HCT116 (cell line): Measurements from ENCODE around the gene MAP3K3. TPM values are rescaled to one million over a fixed set of nuclear protein-coding genes. Genes with fewer than 3 reads are reported as not detected.

Experiments used
- ATAC-seq: fragments of 200-7000 bp; cut with Tn5 transposase; 2 replicates; pipeline ENCODE4 v1.9.1; 2020; ENCODE audit warnings: mild to moderate bottlenecking, moderate library complexity
- BruUV-seq: library from RNA; stranded (reverse); fragments of 400-500 nt; replicated peaks from 2 replicates; lab custom pipeline; 2021; lab: Mats Ljungman, UMichigan
- CTCF ChIA-PET: fragments of 300-600 bp; sonication (Branson Sonifier 250); formaldehyde crosslinking; loops from one replicate; lab custom pipeline; 2021; ENCODE audit warnings: antibody characterized with exemption; lab: Charles Lee
- POLR2A ChIA-PET: fragments of 300-600, 350-600 bp; sonication (Branson Sonifier 250); formaldehyde crosslinking; loops from one replicate; lab custom pipeline; 2021; ENCODE audit warnings: antibody characterized with exemption; lab: Charles Lee
- RAD21 ChIA-PET, 2 experiments: fragments of 300-600 bp; sonication (Branson Sonifier 250); formaldehyde crosslinking; loops; one replicate each; lab custom pipeline; 2023; ENCODE audit warnings: low total read pairs in 2 of 2; ENCODE audit not compliant: uncharacterized antibody in 2 of 2, unreplicated experiment in 2 of 2, low non-redundant PET in 1 of 2; lab: Charles Lee
- DNase-seq: peaks from one replicate; pipeline ENCODE4 v3.0.0-alpha.2; 2010; ENCODE audit warnings: low read depth, low spot score
- H2AFZ ChIP-seq: fragments of 200-600 bp; shearing (Covaris generic), sonication (generic); 2 replicates; pipeline ENCODE4 v1.6.1; 2017; ENCODE audit warnings: low read depth, mixed run types, mixed read lengths, antibody characterized with exemption, low read length; ENCODE audit not compliant: poor library complexity, severe bottlenecking
- H3K27ac ChIP-seq: 2 replicates; pipeline ENCODE4 v1.5.1; 2012; ENCODE audit warnings: low read depth, low read length
- H3K27me3 ChIP-seq: fragments of 200-600 bp; sonication (generic); 2 replicates; pipeline ENCODE4 v1.6.1; 2016; ENCODE audit warnings: mixed run types, low read length, mixed read lengths; ENCODE audit not compliant: insufficient read depth
- H3K36me3 ChIP-seq, 2 experiments: fragments of 200-500 bp in 1 of 2; fragments of 200-600 bp in 1 of 2; sonication (Bioruptor generic) in 1 of 2; sonication (generic) in 1 of 2; 2 replicates each; pipeline versions ENCODE4 v1.5.1 to v1.6.1; 2014 to 2016; ENCODE audit warnings: low read length in 2 of 2, inconsistent platforms in 1 of 2, mixed read lengths in 1 of 2, mixed run types in 1 of 2; ENCODE audit not compliant: insufficient read depth in 2 of 2, control insufficient read depth in 1 of 2
- H3K4me1 ChIP-seq, 2 experiments: fragments of 200-600 bp in 1 of 2; sonication (generic) in 1 of 2; 2 replicates each; pipeline versions ENCODE4 v1.5.1 to v1.6.1; 2012 to 2017; ENCODE audit warnings: low read length in 2 of 2, inconsistent platforms in 1 of 2, mild to moderate bottlenecking in 1 of 2, mixed read lengths in 1 of 2, mixed run types in 1 of 2, moderate library complexity in 1 of 2; ENCODE audit not compliant: insufficient read depth in 2 of 2, control insufficient read depth in 1 of 2
- H3K4me2 ChIP-seq: fragments of 200-600 bp; sonication (generic); 2 replicates; pipeline ENCODE4 v1.6.1; 2017; ENCODE audit warnings: mixed run types, low read length, mixed read lengths
- H3K4me3 ChIP-seq, 2 experiments: fragments of 200-600 bp in 1 of 2; sonication (generic) in 1 of 2; replicated peaks in 1 of 2; 2 replicates each; pipeline ENCODE4 v1.5.1; 2011 to 2016; ENCODE audit warnings: low read length in 2 of 2, control low read depth in 1 of 2, low read depth in 1 of 2, mild to moderate bottlenecking in 1 of 2, mixed read lengths in 1 of 2, mixed run types in 1 of 2
- H3K79me2 ChIP-seq: fragments of 200-600 bp; sonication (generic); 2 replicates; pipeline ENCODE4 v1.6.1; 2017; ENCODE audit warnings: mild to moderate bottlenecking, mixed run types, low read length, moderate library complexity, mixed read lengths; ENCODE audit not compliant: insufficient read depth
- H3K9ac ChIP-seq: fragments of 200-600 bp; sonication (generic); 2 replicates; pipeline ENCODE4 v1.6.1; 2016; ENCODE audit warnings: low read length, mixed read lengths
- H3K9me2 ChIP-seq: fragments of 200-600 bp; sonication (generic), shearing (Covaris generic); 2 replicates; pipeline ENCODE4 v1.6.1; 2017; ENCODE audit warnings: mixed run types, mild to moderate bottlenecking, moderate library complexity; ENCODE audit not compliant: insufficient read depth
- H3K9me3 ChIP-seq, 2 experiments: fragments of 200-500 bp in 1 of 2; fragments of 200-600 bp in 1 of 2; sonication (Bioruptor generic) in 1 of 2; sonication (generic) in 1 of 2; 2 replicates each; pipeline ENCODE4 v1.6.1; 2014 to 2017; ENCODE audit warnings: low read length in 2 of 2, mixed read lengths in 2 of 2, inconsistent platforms in 1 of 2, low read depth in 1 of 2, mild to moderate bottlenecking in 1 of 2, mixed run types in 1 of 2, moderate library complexity in 1 of 2; ENCODE audit not compliant: control insufficient read depth in 1 of 2, insufficient read depth in 1 of 2
- H4K20me1 ChIP-seq: fragments of 200-600 bp; sonication (generic), shearing (Covaris generic); 2 replicates; pipeline ENCODE4 v1.6.1; 2017; ENCODE audit warnings: mixed run types, mild to moderate bottlenecking, moderate library complexity; ENCODE audit not compliant: insufficient read depth
- CBX3 ChIP-seq: IDR thresholded peaks from 2 replicates; pipeline ENCODE4 v1.6.1; 2012; ENCODE audit warnings: low read depth
- CEBPB ChIP-seq: IDR thresholded peaks from 2 replicates; pipeline ENCODE4 v1.6.1; 2012; ENCODE audit warnings: low read depth
- ELF1 ChIP-seq: IDR thresholded peaks from 2 replicates; pipeline ENCODE4 v1.6.1; 2012; ENCODE audit warnings: low read depth, borderline replicate concordance
- EZH2 ChIP-seq: fragments of 200-600 bp; sonication (generic); IDR thresholded peaks from 2 replicates; pipeline ENCODE4 v1.6.1; 2017; ENCODE audit warnings: antibody characterized with exemption, mixed run types
- EZH2phosphoT487 ChIP-seq: fragments of 200-600 bp; IDR thresholded peaks from 2 replicates; pipeline ENCODE4 v1.6.1; 2018; ENCODE audit warnings: antibody characterized with exemption, borderline replicate concordance
- FOSL1 ChIP-seq: IDR thresholded peaks from 2 replicates; pipeline ENCODE4 v1.6.1; 2012; ENCODE audit warnings: low read depth
- JUND ChIP-seq: IDR thresholded peaks from 2 replicates; pipeline ENCODE4 v1.6.1; 2012
- POLR2AphosphoS5 ChIP-seq: IDR thresholded peaks from 2 replicates; pipeline ENCODE4 v1.6.1; 2011; ENCODE audit warnings: mild to moderate bottlenecking, low read depth, low read length, moderate library complexity
- RAD21 ChIP-seq: IDR thresholded peaks from 2 replicates; pipeline ENCODE4 v1.6.1; 2012; ENCODE audit warnings: low read depth, mild to moderate bottlenecking
- SIN3A ChIP-seq: IDR thresholded peaks from 2 replicates; pipeline ENCODE4 v1.6.1; 2012; ENCODE audit warnings: low read depth
- SP1 ChIP-seq: IDR thresholded peaks from 2 replicates; pipeline ENCODE4 v1.6.1; 2012; ENCODE audit warnings: low read depth
- SRF ChIP-seq: IDR thresholded peaks from 2 replicates; pipeline ENCODE4 v1.6.1; 2012; ENCODE audit warnings: low read depth
- YY1 ChIP-seq: IDR thresholded peaks from 2 replicates; pipeline ENCODE4 v1.6.1; 2011; ENCODE audit warnings: low read length, low read depth, moderate library complexity, mild to moderate bottlenecking; ENCODE audit not compliant: insufficient replicate concordance; ENCODE audit errors: extremely low read depth
- ZFX ChIP-seq: fragments of 450-650 bp; IDR thresholded peaks from 2 replicates; pipeline ENCODE4 v1.6.1; 2017
- ZNF274 ChIP-seq: fragments of 200-500 bp; sonication (Bioruptor generic); IDR thresholded peaks from 2 replicates; pipeline ENCODE4 v1.6.1; 2014; ENCODE audit warnings: mild to moderate bottlenecking, low read depth, low read length, inconsistent platforms
- intact Hi-C: fragments of 100-400 bp; cut with micrococcal nuclease; formaldehyde crosslinking; loops from 2 replicates; pipeline ENCODE4 v1.10.0; 2022
- total RNA-seq: library from RNA; stranded (reverse); gene quantifications from one replicate; pipeline ENCODE4 v1.2.1, GENCODE V29; 2021; ENCODE audit not compliant: unreplicated experiment
- TF ChIP-seq, protein P1 (sequence below): IDR thresholded peaks from 2 replicates; pipeline ENCODE4 v1.6.1; 2012; ENCODE audit warnings: low read depth
- TF ChIP-seq, protein P2 (sequence below): IDR thresholded peaks from 2 replicates; pipeline ENCODE4 v1.6.1; 2012
- TF ChIP-seq, protein P3 (sequence below): IDR thresholded peaks from 2 replicates; pipeline ENCODE4 v1.6.1; 2012
- TF ChIP-seq, protein P4 (sequence below): IDR thresholded peaks from 2 replicates; pipeline ENCODE4 v1.6.1; 2011; ENCODE audit warnings: mild to moderate bottlenecking, low read length, moderate library complexity; ENCODE audit not compliant: insufficient replicate concordance; ENCODE audit errors: extremely low read depth
- TF ChIP-seq, protein P5 (sequence below), 3 experiments: fragments of 200-600 bp in 1 of 3; sonication (generic) in 1 of 3; IDR thresholded peaks in 2 of 3; conservative IDR thresholded peaks in 1 of 3; 2 replicates each; pipeline ENCODE4 v1.5.1; 2012 to 2017; ENCODE audit warnings: low read depth in 2 of 3, low read length in 2 of 3, antibody characterized with exemption in 1 of 3, borderline replicate concordance in 1 of 3, control low read depth in 1 of 3, mild to moderate bottlenecking in 1 of 3, mixed read lengths in 1 of 3, mixed run types in 1 of 3, moderate library complexity in 1 of 3; ENCODE audit not compliant: insufficient read depth in 1 of 3

Gene MAP3K3
- total RNA-seq, 1 experiment from 2014 or later: 18.5 TPM

DNA sequence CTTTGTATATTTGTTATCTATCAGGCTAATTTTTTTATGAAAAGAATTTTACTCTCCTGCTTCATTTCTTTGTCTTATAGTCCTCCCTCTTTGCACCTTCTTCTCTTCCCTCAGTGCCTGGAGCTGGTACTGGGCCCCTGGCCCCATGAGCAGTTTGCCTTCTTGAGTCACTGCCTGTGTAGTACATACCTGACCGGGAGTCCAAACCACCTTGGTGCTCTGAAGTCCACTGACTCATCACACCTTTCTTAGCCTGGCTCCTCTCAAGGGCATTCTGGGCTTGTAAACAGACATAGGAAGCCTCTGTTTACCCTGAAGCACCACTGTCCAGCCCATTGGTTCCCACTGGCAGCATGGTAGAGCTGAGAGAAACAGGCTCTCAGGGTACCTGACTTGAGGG, 32.6 kb upstream of the MAP3K3 start:
- H2AFZ ChIP-seq: no peak overlapping the region
- BruUV-seq: no TSS peak
- no peaks in the 10 kb centered on the region for H3K9me2 ChIP-seq
- ChIA-PET RAD21 (no interaction called here), POLR2A (interaction anchor here (0.5 kb wide), 1 partner anchor 13 kb away, joined by 3 read pairs; no protein-coding TSS in a partner anchor), CTCF (no interaction called here)
- ATAC-seq: no peak; the same call in 1 of the 2 replicates
- TF ChIP-seq SIN3A (no peak), SP1 (no peak), CEBPB (no peak), POLR2AphosphoS5 (no peak), ZFX (no peak), ELF1 (no peak), CBX3 (no peak), JUND (no peak), EZH2phosphoT487 (no peak), YY1 (no peak), ZNF274 (no peak), FOSL1 (no peak), RAD21 (no peak), SRF (no peak), EZH2 (no peak)
- TF ChIP-seq, protein P1, sequence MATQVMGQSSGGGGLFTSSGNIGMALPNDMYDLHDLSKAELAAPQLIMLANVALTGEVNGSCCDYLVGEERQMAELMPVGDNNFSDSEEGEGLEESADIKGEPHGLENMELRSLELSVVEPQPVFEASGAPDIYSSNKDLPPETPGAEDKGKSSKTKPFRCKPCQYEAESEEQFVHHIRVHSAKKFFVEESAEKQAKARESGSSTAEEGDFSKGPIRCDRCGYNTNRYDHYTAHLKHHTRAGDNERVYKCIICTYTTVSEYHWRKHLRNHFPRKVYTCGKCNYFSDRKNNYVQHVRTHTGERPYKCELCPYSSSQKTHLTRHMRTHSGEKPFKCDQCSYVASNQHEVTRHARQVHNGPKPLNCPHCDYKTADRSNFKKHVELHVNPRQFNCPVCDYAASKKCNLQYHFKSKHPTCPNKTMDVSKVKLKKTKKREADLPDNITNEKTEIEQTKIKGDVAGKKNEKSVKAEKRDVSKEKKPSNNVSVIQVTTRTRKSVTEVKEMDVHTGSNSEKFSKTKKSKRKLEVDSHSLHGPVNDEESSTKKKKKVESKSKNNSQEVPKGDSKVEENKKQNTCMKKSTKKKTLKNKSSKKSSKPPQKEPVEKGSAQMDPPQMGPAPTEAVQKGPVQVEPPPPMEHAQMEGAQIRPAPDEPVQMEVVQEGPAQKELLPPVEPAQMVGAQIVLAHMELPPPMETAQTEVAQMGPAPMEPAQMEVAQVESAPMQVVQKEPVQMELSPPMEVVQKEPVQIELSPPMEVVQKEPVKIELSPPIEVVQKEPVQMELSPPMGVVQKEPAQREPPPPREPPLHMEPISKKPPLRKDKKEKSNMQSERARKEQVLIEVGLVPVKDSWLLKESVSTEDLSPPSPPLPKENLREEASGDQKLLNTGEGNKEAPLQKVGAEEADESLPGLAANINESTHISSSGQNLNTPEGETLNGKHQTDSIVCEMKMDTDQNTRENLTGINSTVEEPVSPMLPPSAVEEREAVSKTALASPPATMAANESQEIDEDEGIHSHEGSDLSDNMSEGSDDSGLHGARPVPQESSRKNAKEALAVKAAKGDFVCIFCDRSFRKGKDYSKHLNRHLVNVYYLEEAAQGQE: no peak
- TF ChIP-seq, protein P2, sequence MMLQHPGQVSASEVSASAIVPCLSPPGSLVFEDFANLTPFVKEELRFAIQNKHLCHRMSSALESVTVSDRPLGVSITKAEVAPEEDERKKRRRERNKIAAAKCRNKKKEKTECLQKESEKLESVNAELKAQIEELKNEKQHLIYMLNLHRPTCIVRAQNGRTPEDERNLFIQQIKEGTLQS: no peak
- TF ChIP-seq, protein P3, sequence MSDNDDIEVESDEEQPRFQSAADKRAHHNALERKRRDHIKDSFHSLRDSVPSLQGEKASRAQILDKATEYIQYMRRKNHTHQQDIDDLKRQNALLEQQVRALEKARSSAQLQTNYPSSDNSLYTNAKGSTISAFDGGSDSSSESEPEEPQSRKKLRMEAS: no peak
- TF ChIP-seq, protein P4, sequence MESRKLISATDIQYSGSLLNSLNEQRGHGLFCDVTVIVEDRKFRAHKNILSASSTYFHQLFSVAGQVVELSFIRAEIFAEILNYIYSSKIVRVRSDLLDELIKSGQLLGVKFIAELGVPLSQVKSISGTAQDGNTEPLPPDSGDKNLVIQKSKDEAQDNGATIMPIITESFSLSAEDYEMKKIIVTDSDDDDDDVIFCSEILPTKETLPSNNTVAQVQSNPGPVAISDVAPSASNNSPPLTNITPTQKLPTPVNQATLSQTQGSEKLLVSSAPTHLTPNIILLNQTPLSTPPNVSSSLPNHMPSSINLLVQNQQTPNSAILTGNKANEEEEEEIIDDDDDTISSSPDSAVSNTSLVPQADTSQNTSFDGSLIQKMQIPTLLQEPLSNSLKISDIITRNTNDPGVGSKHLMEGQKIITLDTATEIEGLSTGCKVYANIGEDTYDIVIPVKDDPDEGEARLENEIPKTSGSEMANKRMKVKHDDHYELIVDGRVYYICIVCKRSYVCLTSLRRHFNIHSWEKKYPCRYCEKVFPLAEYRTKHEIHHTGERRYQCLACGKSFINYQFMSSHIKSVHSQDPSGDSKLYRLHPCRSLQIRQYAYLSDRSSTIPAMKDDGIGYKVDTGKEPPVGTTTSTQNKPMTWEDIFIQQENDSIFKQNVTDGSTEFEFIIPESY: no peak
- TF ChIP-seq, protein P5, sequence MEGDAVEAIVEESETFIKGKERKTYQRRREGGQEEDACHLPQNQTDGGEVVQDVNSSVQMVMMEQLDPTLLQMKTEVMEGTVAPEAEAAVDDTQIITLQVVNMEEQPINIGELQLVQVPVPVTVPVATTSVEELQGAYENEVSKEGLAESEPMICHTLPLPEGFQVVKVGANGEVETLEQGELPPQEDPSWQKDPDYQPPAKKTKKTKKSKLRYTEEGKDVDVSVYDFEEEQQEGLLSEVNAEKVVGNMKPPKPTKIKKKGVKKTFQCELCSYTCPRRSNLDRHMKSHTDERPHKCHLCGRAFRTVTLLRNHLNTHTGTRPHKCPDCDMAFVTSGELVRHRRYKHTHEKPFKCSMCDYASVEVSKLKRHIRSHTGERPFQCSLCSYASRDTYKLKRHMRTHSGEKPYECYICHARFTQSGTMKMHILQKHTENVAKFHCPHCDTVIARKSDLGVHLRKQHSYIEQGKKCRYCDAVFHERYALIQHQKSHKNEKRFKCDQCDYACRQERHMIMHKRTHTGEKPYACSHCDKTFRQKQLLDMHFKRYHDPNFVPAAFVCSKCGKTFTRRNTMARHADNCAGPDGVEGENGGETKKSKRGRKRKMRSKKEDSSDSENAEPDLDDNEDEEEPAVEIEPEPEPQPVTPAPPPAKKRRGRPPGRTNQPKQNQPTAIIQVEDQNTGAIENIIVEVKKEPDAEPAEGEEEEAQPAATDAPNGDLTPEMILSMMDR (IDR thresholded peaks at IDR 0.05 in 2 of 3, conservative IDR thresholded peaks at IDR 0.05 in 1 of 3; ENCODE audit: borderline replicate concordance in 1 of 3, insufficient read depth in 1 of 3, low read depth in 2 of 3, low read length in 2 of 3): no peak
- intact Hi-C loops: no loop called here
- H3K27me3 ChIP-seq: no peaks in the 10 kb centered on the region
- no peak overlapping the region for H3K4me2 ChIP-seq
- DNase-seq: no peak
- H3K36me3 ChIP-seq: peaks cover 38 to 59% of the 10 kb centered on the region in 2 experiments
- H3K9me3 ChIP-seq: no peaks in the 10 kb centered on the region
- no peaks in the 10 kb centered on the region for H4K20me1 ChIP-seq
- no peaks in the 10 kb centered on the region for H3K4me1 ChIP-seq
- H3K27ac ChIP-seq: no peak overlapping the region
- H3K4me3 ChIP-seq: no peak overlapping the region
- no peaks in the 10 kb centered on the region for H3K79me2 ChIP-seq
- H3K9ac ChIP-seq: no peak overlapping the region
